SHP77 treated with DMSO at 0.1 percent for 48 hours (cell line): ENCODE measurements around the gene VPS35L.

Experiments used
- DNase-seq: peaks from one replicate; lab custom pipeline; 2025; lab: John Stamatoyannopoulos, UW

VPS35L gene

GRCh38 chr16:19555186-19555937, at the start of gene VPS35L:
TSS of gene VPS35L (plus strand) at chr16:19555703. CDS start at chr16:19555730, 27 bp downstream.
- peak; percentile 78 for DNase-seq

GRCh38 chr16:19506965-19507364, 48.5 kb upstream of the VPS35L start:
- no peak for DNase-seq

- DNase-seq, result no peak
These were observed 47.6 kb upstream of the VPS35L start for GRCh38 chr16:19507867-19508266.

GRCh38 chr16:19512297-19512696, 43.2 kb upstream of the VPS35L start:
- no peak for DNase-seq

GRCh38 chr16:19513377-19514053, 42.0 kb upstream of the VPS35L start:
- DNase-seq, result no peak

GRCh38 chr16:19515757-19516156, 39.7 kb upstream of the VPS35L start:
- DNase-seq, result no peak

- no peak for DNase-seq
These were observed 37.9 kb upstream of the VPS35L start for GRCh38 chr16:19517424-19518089.

- no peak for DNase-seq
These were observed 37.1 kb upstream of the VPS35L start for GRCh38 chr16:19518388-19518787.

- no peak for DNase-seq
These were observed 34.6 kb upstream of the VPS35L start for GRCh38 chr16:19520861-19521331.

- DNase-seq, result peak; percentile 29
These were observed 33.8 kb upstream of the VPS35L start, which contains the start of gene GDE1 for GRCh38 chr16:19521471-19522396. TSS of gene GDE1 (minus strand) at chr16:19522098. CDS start at chr16:19521964, 134 bp downstream.

- DNase-seq, result no peak
These were observed 33.1 kb upstream of the VPS35L start for GRCh38 chr16:19522397-19522732.

- DNase-seq, result no peak
These were observed 32.7 kb upstream of the VPS35L start for GRCh38 chr16:19522760-19523159.

- no peak for DNase-seq
These were observed 32.3 kb upstream of the VPS35L start for GRCh38 chr16:19523184-19523558.

GRCh38 chr16:19523559-19524355, 31.7 kb upstream of the VPS35L start, which contains the start of gene CCP110:
TSS of gene CCP110 (plus strand) at chr16:19523942. CDS start at chr16:19527882, 3,940 bp downstream.
- peak; percentile 21 for DNase-seq

- no peak for DNase-seq
These were observed 31.2 kb upstream of the VPS35L start for GRCh38 chr16:19524356-19524615.

GRCh38 chr16:19524616-19525384, 30.7 kb upstream of the VPS35L start:
- DNase-seq, result peak; percentile 27

- peak; percentile 27 for DNase-seq
These were observed 30.1 kb upstream of the VPS35L start for GRCh38 chr16:19525385-19525723.

- no peak for DNase-seq
These were observed 28.3 kb upstream of the VPS35L start for GRCh38 chr16:19527161-19527560.

- no peak for DNase-seq
These were observed 26.8 kb upstream of the VPS35L start for GRCh38 chr16:19528666-19529065.

GRCh38 chr16:19532601-19533000, 22.9 kb upstream of the VPS35L start:
- DNase-seq, result no peak
